Measurements from ENCODE around the gene WDR33. TPM values are rescaled to one million over a fixed set of nuclear protein-coding genes. Genes with fewer than 3 reads are reported as not detected.

WDR33 gene
- total RNA-seq, 1 donor: 35.4 TPM

DNA sequence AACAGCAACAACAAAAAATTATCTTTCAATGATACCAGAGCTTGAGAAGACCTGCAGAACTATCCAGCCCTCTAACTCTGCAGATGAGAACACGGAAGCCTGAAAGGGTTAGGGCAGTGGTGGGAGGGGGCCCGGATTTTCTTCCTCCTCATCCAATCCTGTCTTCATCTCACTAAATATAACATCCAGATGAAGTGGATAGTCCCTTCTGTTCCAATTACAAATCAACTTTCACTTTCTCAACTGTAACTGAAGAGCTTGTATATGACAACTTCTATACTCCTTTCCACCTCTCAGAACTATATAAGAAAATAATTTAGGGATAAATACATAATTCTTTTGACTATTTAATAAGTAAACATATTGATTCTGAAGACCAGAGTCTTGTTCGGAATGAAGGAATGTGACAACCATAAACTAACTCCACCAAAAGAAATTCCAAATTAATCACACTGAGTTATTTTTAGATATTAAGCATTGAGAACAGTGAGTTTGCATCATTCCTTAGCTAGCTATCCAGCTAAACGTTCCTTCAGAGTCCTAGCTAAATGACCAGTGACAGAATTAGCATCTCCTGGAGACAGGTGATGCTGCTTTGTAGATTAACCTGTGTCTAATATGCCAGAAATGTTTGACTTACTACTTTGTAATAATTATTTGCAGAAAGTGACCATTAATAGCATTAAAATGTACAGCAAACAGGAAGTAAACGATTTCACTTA is 77.0 kb downstream of the WDR33 start:
- H3K4me3 ChIP-seq (ENCODE audit: low read depth, low read length): peak overlapping the region; percentile 15
- peak; percentile 38 for DNase-seq (ENCODE audit: low read depth)
- TF ChIP-seq, protein P1, sequence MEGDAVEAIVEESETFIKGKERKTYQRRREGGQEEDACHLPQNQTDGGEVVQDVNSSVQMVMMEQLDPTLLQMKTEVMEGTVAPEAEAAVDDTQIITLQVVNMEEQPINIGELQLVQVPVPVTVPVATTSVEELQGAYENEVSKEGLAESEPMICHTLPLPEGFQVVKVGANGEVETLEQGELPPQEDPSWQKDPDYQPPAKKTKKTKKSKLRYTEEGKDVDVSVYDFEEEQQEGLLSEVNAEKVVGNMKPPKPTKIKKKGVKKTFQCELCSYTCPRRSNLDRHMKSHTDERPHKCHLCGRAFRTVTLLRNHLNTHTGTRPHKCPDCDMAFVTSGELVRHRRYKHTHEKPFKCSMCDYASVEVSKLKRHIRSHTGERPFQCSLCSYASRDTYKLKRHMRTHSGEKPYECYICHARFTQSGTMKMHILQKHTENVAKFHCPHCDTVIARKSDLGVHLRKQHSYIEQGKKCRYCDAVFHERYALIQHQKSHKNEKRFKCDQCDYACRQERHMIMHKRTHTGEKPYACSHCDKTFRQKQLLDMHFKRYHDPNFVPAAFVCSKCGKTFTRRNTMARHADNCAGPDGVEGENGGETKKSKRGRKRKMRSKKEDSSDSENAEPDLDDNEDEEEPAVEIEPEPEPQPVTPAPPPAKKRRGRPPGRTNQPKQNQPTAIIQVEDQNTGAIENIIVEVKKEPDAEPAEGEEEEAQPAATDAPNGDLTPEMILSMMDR (IDR thresholded peaks at IDR 0.05; ENCODE audit: insufficient read depth, low read depth, low read length): no peak

DNA sequence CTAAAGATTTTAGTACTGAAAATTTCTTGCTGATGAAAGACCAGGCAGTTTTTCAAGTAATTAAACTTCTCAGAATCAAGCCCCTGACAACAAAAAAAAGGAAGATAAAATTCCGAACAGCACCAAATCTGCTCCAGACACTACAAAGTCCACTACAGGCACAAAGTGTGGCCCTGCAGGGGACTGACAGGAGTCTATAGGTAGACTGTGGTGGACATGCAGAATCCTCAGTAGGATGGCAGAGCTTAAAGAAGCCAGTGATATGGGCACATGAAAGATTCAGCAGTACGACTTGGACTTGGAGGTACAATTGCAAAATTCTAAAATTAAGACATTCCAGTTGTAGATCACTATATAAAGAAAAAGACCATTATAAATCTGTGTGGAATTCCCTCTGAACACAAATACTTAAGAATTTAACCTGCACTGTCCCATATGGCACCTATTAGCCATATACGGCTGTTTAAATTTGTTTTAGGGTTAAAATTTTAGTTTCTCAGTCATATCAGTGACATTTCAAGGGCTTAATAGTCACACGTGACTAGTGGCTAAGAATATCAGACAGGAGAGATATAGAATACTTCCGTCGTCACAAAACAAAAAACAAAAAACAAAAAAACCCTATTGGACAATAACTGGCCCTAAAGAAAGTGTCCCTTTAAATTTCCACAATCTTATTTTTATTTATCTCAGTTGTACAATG is 77.7 kb downstream of the WDR33 start:
- TF ChIP-seq, protein P1 (IDR thresholded peaks at IDR 0.05; ENCODE audit: insufficient read depth, low read depth, low read length): no peak
- DNase-seq (ENCODE audit: low read depth): no peak
- H3K4me3 ChIP-seq (ENCODE audit: low read depth, low read length): peak overlapping the region; percentile 15

DNA sequence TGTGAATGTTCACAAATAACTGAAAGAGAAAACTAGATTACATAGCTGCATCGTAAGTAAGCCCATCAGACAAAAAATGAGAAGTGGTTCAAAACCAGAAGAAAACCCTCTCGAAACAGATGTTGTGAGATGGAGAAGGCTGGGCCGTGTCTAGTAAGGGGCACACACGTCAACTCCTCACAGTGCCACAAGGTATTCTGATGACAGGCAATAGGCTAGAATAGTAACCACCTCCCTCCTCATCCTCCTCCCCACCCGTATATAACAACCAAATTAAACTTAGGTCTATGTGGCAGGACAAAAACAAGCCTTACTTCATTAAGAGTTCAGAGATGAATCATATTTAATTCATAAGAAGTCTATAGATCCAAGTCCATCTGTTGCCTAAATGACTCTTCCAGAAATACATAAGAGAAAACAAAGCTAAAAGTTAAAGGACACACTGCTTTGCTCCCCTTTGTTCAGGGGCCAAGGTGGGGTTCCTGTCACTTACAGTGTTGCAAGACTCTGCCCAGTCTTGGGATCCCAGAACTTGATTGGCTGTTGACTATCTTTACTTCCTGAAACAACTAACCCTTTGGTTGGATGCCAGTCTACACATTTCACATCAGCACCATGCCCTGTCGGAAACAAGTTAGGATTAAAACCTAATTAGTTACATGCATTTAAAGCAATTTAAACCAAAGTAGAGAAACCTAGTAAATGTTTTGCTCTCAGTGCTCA is 84.7 kb downstream of the WDR33 start:
- DNase-seq (ENCODE audit: low read depth): no peak
- TF ChIP-seq, protein P1 (IDR thresholded peaks at IDR 0.05; ENCODE audit: insufficient read depth, low read depth, low read length): no peak
- no peak overlapping the region for H3K4me3 ChIP-seq (ENCODE audit: low read depth, low read length)

DNA sequence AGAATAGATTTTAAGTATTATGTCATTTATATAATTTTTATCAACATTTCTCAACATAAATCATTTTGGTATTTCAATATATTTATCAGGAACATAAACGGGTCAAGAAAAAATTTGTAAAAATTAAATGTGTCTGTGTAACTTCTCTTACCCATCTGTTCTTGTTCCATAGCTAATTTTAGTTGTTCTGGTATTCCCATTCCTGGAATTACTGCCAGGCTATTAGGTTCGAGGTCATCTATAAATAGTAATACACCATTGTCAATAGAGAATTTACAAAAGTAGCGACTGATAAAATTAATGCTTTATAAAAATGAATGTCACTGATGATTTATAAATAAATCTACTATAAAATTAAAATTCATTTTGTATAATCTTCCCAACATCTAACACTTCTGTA is 88.2 kb downstream of the WDR33 start:
- TF ChIP-seq, protein P1 (IDR thresholded peaks at IDR 0.05; ENCODE audit: insufficient read depth, low read depth, low read length): no peak
- H3K4me3 ChIP-seq (ENCODE audit: low read depth, low read length): no peak overlapping the region
- no peak for DNase-seq (ENCODE audit: low read depth)

DNA sequence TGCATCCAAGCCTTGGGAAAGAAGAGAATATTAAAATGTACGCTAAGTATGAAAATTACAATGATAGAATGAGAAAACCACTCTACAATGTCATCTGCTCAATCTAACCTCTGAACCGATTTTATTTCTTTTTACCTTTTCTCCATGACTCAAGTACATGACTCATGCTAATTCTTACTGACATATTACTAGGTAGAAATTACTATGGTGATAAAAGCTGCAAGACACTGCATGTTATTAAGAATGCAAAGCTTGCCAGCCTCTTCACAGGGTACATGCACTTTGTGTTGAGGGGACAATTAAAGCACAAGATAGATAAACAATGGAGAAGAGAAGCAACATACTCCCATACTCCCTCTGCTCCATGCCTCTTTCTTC is 89.0 kb downstream of the WDR33 start:
- no peak overlapping the region for H3K4me3 ChIP-seq (ENCODE audit: low read depth, low read length)
- no peak for DNase-seq (ENCODE audit: low read depth)
- TF ChIP-seq, protein P1 (IDR thresholded peaks at IDR 0.05; ENCODE audit: insufficient read depth, low read depth, low read length): no peak

DNA sequence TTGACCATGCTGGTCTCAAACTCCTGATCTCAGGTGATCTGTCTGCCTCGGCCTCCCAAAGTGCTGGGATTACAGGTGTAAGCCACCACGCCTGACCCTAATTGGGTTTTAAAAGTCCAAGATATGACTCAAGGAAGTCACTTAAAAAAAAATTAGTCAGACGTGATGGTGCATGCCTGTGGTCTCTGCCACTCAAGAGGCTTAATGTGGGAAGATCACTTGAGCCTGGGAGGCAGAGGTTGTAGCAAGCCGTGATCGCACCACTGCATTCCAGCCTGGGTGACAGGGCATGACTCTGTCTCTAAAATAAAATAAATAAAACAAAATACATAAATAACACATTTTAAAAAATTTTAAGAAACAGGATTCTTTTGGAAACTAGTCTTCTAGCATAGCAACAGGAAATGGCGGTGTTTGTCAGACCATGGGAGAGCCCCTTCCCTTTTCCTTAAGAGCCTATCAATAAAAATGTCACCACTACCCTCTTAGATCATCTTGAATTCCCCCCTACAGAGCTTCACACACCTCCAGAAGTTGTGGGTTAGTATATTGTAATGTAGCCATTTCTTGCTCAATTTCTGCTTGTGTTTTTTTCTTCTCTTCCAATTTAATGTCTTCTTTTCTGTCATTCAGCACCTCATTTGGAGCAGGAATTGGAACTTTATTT is 89.5 kb downstream of the WDR33 start:
- no peak overlapping the region for H3K4me3 ChIP-seq (ENCODE audit: low read depth, low read length)
- TF ChIP-seq, protein P1 (IDR thresholded peaks at IDR 0.05; ENCODE audit: insufficient read depth, low read depth, low read length): no peak
- no peak for DNase-seq (ENCODE audit: low read depth)

Measured in fibroblast of villous mesenchyme (primary cell).